GM12878 (cell line): ENCODE measurements around the gene TCF12. TPM values are rescaled to one million over a fixed set of nuclear protein-coding genes. Genes with fewer than 3 reads are reported as not detected.

ENCODE experiments used
- ATAC-seq: fragments of 200-7000 bp; cut with Tn5 transposase; 3 replicates; pipeline ENCODE4 v1.9.1; 2020; ENCODE audit warnings: mild to moderate bottlenecking, moderate library complexity
- BruUV-seq: library from RNA; stranded (reverse); fragments of 400-500 nt; replicated peaks from 2 replicates; lab custom pipeline; 2021; lab: Mats Ljungman, UMichigan
- CTCF ChIA-PET: fragments of 300-600 bp; sonication (Branson Sonifier 250); formaldehyde crosslinking; extraction: SDS; loops from one replicate; lab custom pipeline; 2021; ENCODE audit warnings: inconsistent platforms; lab: Yijun Ruan, JAX
- POLR2A ChIA-PET: fragments of 350-600 bp; formaldehyde crosslinking; extraction: SDS; loops from one replicate; lab custom pipeline; 2021; ENCODE audit warnings: inconsistent platforms; lab: Charles Lee
- RAD21 ChIA-PET: fragments of 300-600 bp; sonication (Branson Sonifier 250); formaldehyde crosslinking; loops from one replicate; lab custom pipeline; 2023; ENCODE audit warnings: antibody characterized with exemption; ENCODE audit not compliant: unreplicated experiment; lab: Charles Lee
- SMC1A ChIA-PET: fragments of 300-600 bp; sonication (Branson Sonifier 250); formaldehyde crosslinking; loops from one replicate; lab custom pipeline; 2023; ENCODE audit not compliant: unreplicated experiment, uncharacterized antibody; lab: Charles Lee
- DNase-seq: peaks from one replicate; pipeline ENCODE4 v3.0.0-alpha.2; 2011; ENCODE audit warnings: low read depth, low spot score
- FAIRE-seq: peaks from 3 replicates; lab custom pipeline; 2011; peaks lifted over from hg19 to GRCh38; lab: Jason Lieb, UNC
- H2AFZ ChIP-seq: 2 replicates; pipeline ENCODE4 v1.6.0; 2011; ENCODE audit warnings: low read depth, low read length, control low read depth; ENCODE audit not compliant: control insufficient read depth
- H3K27ac ChIP-seq: 2 replicates; pipeline ENCODE4 v1.5.1; 2011; ENCODE audit warnings: control low read depth; ENCODE audit not compliant: control insufficient read depth, insufficient read depth
- H3K27me3 ChIP-seq, 2 experiments: replicated peaks in 1 of 2; 2 replicates each; pipeline versions ENCODE4 v1.6.0 to v1.6.1; 2011; ENCODE audit warnings: low read length in 1 of 2; ENCODE audit not compliant: control insufficient read depth in 2 of 2, insufficient read depth in 2 of 2
- H3K36me3 ChIP-seq, 2 experiments: 2 replicates each; pipeline ENCODE4 v1.5.1; 2011; ENCODE audit warnings: low read length in 1 of 2; ENCODE audit not compliant: control insufficient read depth in 2 of 2, insufficient read depth in 2 of 2
- H3K4me1 ChIP-seq: 2 replicates; pipeline ENCODE4 v1.6.1; 2011; ENCODE audit warnings: mild to moderate bottlenecking, low read length, moderate library complexity, mixed read lengths; ENCODE audit not compliant: control insufficient read depth, insufficient read depth
- H3K4me2 ChIP-seq: 2 replicates; pipeline ENCODE4 v1.6.0; 2011; ENCODE audit warnings: control low read depth; ENCODE audit not compliant: control insufficient read depth, insufficient read depth
- H3K4me3 ChIP-seq: fragments of 200-600 bp; sonication (generic); 2 replicates; pipeline ENCODE4 v1.5.1; 2016
- H3K79me2 ChIP-seq: 2 replicates; pipeline ENCODE4 v1.6.0; 2011; ENCODE audit warnings: low read length; ENCODE audit not compliant: control insufficient read depth, insufficient read depth
- H3K9ac ChIP-seq: 2 replicates; pipeline ENCODE4 v1.8.0; 2011; ENCODE audit warnings: low read length, control low read depth, mixed read lengths; ENCODE audit not compliant: control insufficient read depth, insufficient read depth
- H3K9me3 ChIP-seq: replicated peaks from 3 replicates; pipeline ENCODE4 v1.5.1; 2011; ENCODE audit warnings: mild to moderate bottlenecking, low read length; ENCODE audit not compliant: control insufficient read depth, insufficient read depth
- H4K20me1 ChIP-seq: 2 replicates; pipeline ENCODE4 v1.6.0; 2011; ENCODE audit not compliant: control insufficient read depth, insufficient read depth
- ASH2L ChIP-seq: fragments of 300-600, 200-600 bp; sonication (generic); IDR thresholded peaks from 2 replicates; pipeline ENCODE4 v1.6.1; 2017; ENCODE audit warnings: low read depth, mild to moderate bottlenecking, borderline replicate concordance
- DPF2 ChIP-seq: fragments of 450-650 bp; IDR thresholded peaks from 2 replicates; pipeline ENCODE4 v1.6.1; 2017; ENCODE audit warnings: mild to moderate bottlenecking
- MEF2B ChIP-seq: fragments of 450-650 bp; IDR thresholded peaks from 2 replicates; pipeline ENCODE4 v1.6.1; 2018; ENCODE audit warnings: mild to moderate bottlenecking, moderate library complexity; ENCODE audit not compliant: partially characterized antibody, poor library complexity, severe bottlenecking
- SMAD5 ChIP-seq: IDR thresholded peaks from 2 replicates; pipeline ENCODE4 v1.6.1; 2016; ENCODE audit warnings: antibody characterized with exemption, low read depth
- SUZ12 ChIP-seq: fragments of 200-600 bp; sonication (generic); IDR thresholded peaks from one replicate; pipeline ENCODE4 v1.6.1; 2018; ENCODE audit warnings: antibody characterized with exemption, mild to moderate bottlenecking; ENCODE audit not compliant: unreplicated experiment
- ZNF274 ChIP-seq: IDR thresholded peaks from one replicate; pipeline ENCODE4 v1.8.0; 2011; ENCODE audit not compliant: insufficient read length, insufficient read depth
- ZNF622 ChIP-seq: fragments of 450-650 bp; IDR thresholded peaks from 2 replicates; pipeline ENCODE4 v1.6.1; 2017; ENCODE audit warnings: mild to moderate bottlenecking, inconsistent platforms
- WGBS: methylation state at CpG from one replicate; pipeline ENCODE4 v1.1.6; 2016; ENCODE audit warnings: low lambda C conversion rate; ENCODE audit not compliant: insufficient replicate concordance, insufficient coverage; ENCODE audit errors: missing lambda C conversion rate; 5-methylcytosine and 5-hydroxymethylcytosine counted together
- in situ Hi-C: fragments of 300-500 bp; cut with MboI; formaldehyde crosslinking; loops from 9 replicates; pipeline ENCODE4 v1.14.3; 2018; ENCODE audit warnings: mixed read lengths
- intact Hi-C: fragments of 100-400 bp; cut with micrococcal nuclease; formaldehyde crosslinking; loops from one replicate; pipeline ENCODE4 v1.14.2; 2022; ENCODE audit not compliant: unreplicated experiment
- polyA plus RNA-seq, 11 experiments: library from polyadenylated mRNA; depleted of rRNA in 4 of 11; unstranded in 6 of 11; stranded (reverse) in 5 of 11; fragments of >200 nt; fragmentation: Nextera tagmentation in 4 of 11; fragmentation: Illumina TruSeq in 1 of 11; extraction: Ambion mirVana in 4 of 11; extraction: Trizol in 1 of 11; gene quantifications; 1 replicate in 1 of 11; 2 replicates in 10 of 11; pipeline versions ENCODE4 v1.2.1 to v1.2.3, GENCODE V29; 2011 to 2016; ENCODE audit warnings: inconsistent platforms in 2 of 11, missing spikeins in 2 of 11, low read depth in 1 of 11
- total RNA-seq, 4 experiments: library from RNA; depleted of rRNA in 3 of 4; stranded (reverse); fragments of >200 nt in 3 of 4; fragmentation: Illumina TruSeq in 1 of 4; extraction: Trizol in 1 of 4; gene quantifications; 2 replicates each; pipeline versions ENCODE4 v1.2.1 to v1.2.3, GENCODE V29; 2013 to 2021
- TF ChIP-seq, protein P1 (sequence below): fragments of 450-650 bp; IDR thresholded peaks from 2 replicates; pipeline ENCODE4 v1.6.1; 2018; ENCODE audit warnings: borderline replicate concordance, mild to moderate bottlenecking; ENCODE audit not compliant: partially characterized antibody
- TF ChIP-seq, protein P2 (sequence below): fragments of 450-650 bp; formaldehyde crosslinking; IDR thresholded peaks from 2 replicates; pipeline ENCODE4 v1.4.0; 2022; ENCODE audit warnings: mild to moderate bottlenecking, moderate library complexity

TCF12 gene
- total and polyA plus RNA-seq, 10 of the 15 experiments (the other 5 are each of a cell fraction or from before 2014, with no cell fraction given), result 8.2 to 70.9 (median 49.5) TPM

DNA sequence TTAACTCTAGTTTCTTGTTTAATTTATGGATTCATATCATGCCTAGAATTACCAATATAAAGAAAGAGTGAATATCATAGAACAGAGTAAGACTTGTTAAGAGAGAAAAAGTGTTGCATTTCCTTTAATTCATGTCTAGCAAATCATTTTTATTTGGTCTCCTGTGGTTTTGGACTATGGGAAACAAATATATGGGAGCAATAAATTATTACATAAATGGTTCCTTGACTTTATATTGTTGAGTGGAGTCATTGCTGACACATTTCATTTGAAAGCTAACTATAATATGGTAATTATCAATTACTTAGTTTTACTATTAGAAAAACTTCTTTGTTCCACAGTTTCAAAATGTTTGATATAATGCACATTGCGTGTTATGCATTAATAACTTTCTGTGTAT lies 313.1 kb downstream of the TCF12 start (continued):
- TF ChIP-seq, protein P1, sequence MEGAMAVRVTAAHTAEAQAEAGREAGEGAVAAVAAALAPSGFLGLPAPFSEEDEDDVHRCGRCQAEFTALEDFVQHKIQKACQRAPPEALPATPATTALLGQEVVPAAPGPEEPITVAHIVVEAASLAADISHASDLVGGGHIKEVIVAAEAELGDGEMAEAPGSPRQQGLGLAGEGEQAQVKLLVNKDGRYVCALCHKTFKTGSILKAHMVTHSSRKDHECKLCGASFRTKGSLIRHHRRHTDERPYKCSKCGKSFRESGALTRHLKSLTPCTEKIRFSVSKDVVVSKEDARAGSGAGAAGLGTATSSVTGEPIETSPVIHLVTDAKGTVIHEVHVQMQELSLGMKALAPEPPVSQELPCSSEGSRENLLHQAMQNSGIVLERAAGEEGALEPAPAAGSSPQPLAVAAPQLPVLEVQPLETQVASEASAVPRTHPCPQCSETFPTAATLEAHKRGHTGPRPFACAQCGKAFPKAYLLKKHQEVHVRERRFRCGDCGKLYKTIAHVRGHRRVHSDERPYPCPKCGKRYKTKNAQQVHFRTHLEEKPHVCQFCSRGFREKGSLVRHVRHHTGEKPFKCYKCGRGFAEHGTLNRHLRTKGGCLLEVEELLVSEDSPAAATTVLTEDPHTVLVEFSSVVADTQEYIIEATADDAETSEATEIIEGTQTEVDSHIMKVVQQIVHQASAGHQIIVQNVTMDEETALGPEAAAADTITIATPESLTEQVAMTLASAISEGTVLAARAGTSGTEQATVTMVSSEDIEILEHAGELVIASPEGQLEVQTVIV, result no peak
- no peak for TF ChIP-seq SUZ12
- TF ChIP-seq MEF2B, result no peak

DNA sequence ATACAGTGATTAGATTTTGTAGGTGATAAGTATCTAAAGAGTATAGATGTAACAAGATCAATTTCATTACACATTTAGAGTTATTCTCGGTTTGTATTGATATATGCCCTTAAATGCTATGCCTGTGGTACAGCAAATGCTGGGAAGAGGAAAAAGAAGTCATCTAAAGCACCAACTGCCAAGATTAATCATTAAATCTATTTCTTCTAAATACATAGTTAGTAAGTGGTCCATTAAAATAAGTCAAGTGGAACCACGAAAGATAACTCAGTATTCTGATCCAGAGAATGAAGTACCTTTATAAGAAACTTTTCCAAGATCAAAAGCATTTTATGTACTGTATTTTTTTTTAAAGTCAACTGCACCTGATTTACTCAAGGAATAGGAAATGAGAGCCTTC lies 315.7 kb downstream of the TCF12 start:
- Histone ChIP-seq H3K4me3 (no peak overlapping the region), H3K4me2 (no peak overlapping the region), H3K27me3 (no peaks in the 10 kb centered on the region)

More for the DNA sequence above, 315.7 kb downstream of the TCF12 start:
- in situ Hi-C loops, result no loop called here
- Histone ChIP-seq H2AFZ (no peak overlapping the region), H3K79me2 (no peaks in the 10 kb centered on the region), H3K9me3 (no peaks in the 10 kb centered on the region), H3K9ac (no peak overlapping the region), H3K4me1 (no peaks in the 10 kb centered on the region), H3K36me3 (peaks cover 0 to 1% of the 10 kb centered on the region in 2 experiments; a peak in 2 of 4 replicates), H3K27ac (no peak overlapping the region), H4K20me1 (no peaks in the 10 kb centered on the region)
- TF ChIP-seq ZNF274 (no peak), ASH2L (no peak), SMAD5 (no peak), DPF2 (no peak), ZNF622 (no peak)
- TF ChIP-seq, protein P2, sequence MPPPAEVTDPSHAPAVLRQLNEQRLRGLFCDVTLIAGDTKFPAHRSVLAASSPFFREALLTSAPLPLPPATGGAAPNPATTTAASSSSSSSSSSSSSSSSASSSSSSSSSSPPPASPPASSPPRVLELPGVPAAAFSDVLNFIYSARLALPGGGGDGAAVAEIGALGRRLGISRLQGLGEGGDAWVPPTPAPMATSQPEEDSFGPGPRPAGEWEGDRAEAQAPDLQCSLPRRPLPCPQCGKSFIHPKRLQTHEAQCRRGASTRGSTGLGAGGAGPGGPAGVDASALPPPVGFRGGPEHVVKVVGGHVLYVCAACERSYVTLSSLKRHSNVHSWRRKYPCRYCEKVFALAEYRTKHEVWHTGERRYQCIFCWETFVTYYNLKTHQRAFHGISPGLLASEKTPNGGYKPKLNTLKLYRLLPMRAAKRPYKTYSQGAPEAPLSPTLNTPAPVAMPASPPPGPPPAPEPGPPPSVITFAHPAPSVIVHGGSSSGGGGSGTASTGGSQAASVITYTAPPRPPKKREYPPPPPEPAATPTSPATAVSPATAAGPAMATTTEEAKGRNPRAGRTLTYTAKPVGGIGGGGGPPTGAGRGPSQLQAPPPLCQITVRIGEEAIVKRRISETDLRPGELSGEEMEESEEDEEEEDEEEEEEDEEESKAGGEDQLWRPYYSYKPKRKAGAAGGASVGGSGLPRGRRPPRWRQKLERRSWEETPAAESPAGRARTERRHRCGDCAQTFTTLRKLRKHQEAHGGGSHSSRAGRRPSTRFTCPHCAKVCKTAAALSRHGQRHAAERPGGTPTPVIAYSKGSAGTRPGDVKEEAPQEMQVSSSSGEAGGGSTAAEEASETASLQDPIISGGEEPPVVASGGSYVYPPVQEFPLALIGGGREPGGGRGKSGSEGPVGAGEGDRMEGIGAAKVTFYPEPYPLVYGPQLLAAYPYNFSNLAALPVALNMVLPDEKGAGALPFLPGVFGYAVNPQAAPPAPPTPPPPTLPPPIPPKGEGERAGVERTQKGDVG (CRISPR knock-in tag), result no peak
- DNase-seq (no peak), ATAC-seq (no peak), FAIRE-seq (no peak)
- ChIA-PET RAD21 (no interaction called here), SMC1A (no interaction called here), POLR2A (no interaction called here), CTCF (no interaction called here)
- WGBS, result 98% methylated on average over 2 of the region's 2 CpGs
- intact Hi-C loops, result no loop called here
- no TSS peak for BruUV-seq
